Heart left ventricle (tissue), 16 donors: ENCODE data around the gene CPLX1. TPM values are rescaled to one million over a fixed set of nuclear protein-coding genes. Genes with fewer than 3 reads are reported as not detected.
A peak's percentile ranks its signal among the peaks of the same experiment; 100 is the strongest.

ENCODE experiments used
- ATAC-seq, 4 donors: fragments of 200-7000 bp; cut with Tn5 transposase; one replicate each; pipeline ENCODE4 v1.9.1; 2020 to 2022; ENCODE audit warnings: moderate library complexity in 4 of 4, mild to moderate bottlenecking in 3 of 4, moderate number of reproducible peaks in 1 of 4
- DNase-seq, 5 donors: peaks; one replicate each; pipeline ENCODE4 v3.0.0-alpha.2; 2020
- H3K27ac ChIP-seq, 12 donors: fragments of 200-600 bp; sonication (generic) in 4 of 12; one replicate each; pipeline versions ENCODE4 v1.5.0 to v1.8.0; 2016 to 2022; ENCODE audit warnings: mild to moderate bottlenecking in 2 of 12
- H3K27me3 ChIP-seq, 9 donors: fragments of 200-600 bp; sonication (generic) in 2 of 9; one replicate each; pipeline versions ENCODE4 v1.5.1 to v1.8.0; 2016 to 2022; ENCODE audit warnings: mild to moderate bottlenecking in 3 of 9
- H3K36me3 ChIP-seq, 9 donors: fragments of 200-600 bp; sonication (generic) in 2 of 9; one replicate each; pipeline versions ENCODE4 v1.5.0 to v1.8.0; 2018 to 2022; ENCODE audit warnings: mild to moderate bottlenecking in 2 of 9
- H3K4me1 ChIP-seq, 12 donors: fragments of 200-600 bp; sonication (generic) in 4 of 12; one replicate each; pipeline versions ENCODE4 v1.5.0 to v1.8.0; 2016 to 2022; ENCODE audit warnings: mild to moderate bottlenecking in 3 of 12
- H3K4me3 ChIP-seq, 12 donors: fragments of 200-600 bp; sonication (generic) in 4 of 12; one replicate each; pipeline versions ENCODE4 v1.5.0 to v1.8.0; 2017 to 2022; ENCODE audit warnings: mild to moderate bottlenecking in 9 of 12, moderate library complexity in 4 of 12
- H3K9me3 ChIP-seq, 12 donors: fragments of 200-600 bp; sonication (generic) in 4 of 12; one replicate each; pipeline versions ENCODE4 v1.5.0 to v1.8.0; 2016 to 2022; ENCODE audit warnings: mild to moderate bottlenecking in 1 of 12
- CTCF ChIP-seq, 12 donors: fragments of 200-600 bp; sonication (generic) in 4 of 12; IDR thresholded peaks; one replicate each; pipeline versions ENCODE4 v1.5.0 to v1.8.0; 2018 to 2022; ENCODE audit warnings: antibody characterized with exemption in 12 of 12, mild to moderate bottlenecking in 5 of 12
- POLR2A ChIP-seq, 2 donors: fragments of 450-650 bp; IDR thresholded peaks; one replicate each; pipeline ENCODE4 v1.6.1; 2017; ENCODE audit warnings: antibody characterized with exemption in 2 of 2, mild to moderate bottlenecking in 2 of 2, moderate library complexity in 2 of 2
- WGBS, 4 donors: extraction: QIAGEN DNeasy Blood & Tissue Kit in 2 of 4; methylation state at CpG; one replicate each; pipeline versions ENCODE4 v1.1.5 to v1.1.7; 2013 to 2018; 5-methylcytosine and 5-hydroxymethylcytosine counted together
- intact Hi-C, 10 donors: fragments of 100-400 bp; cut with DNase I; formaldehyde crosslinking; loops; one replicate each; pipeline versions ENCODE4 v1.11.1 to v1.14.2; 2022
- polyA plus RNA-seq, 2 donors: library from polyadenylated mRNA; stranded (reverse); fragments of 200-250 nt; gene quantifications; one replicate each; pipeline ENCODE4 v1.2.3, GENCODE V29; 2013
- total RNA-seq, 9 donors: library from RNA; depleted of rRNA in 2 of 9; stranded (reverse); fragments of >200 nt in 2 of 9; fragmentation: NEBNext Ultra II Directional in 3 of 9; extraction: Animal tissue kit (Norgen Biotek cat#: 25700) in 3 of 9; gene quantifications; one replicate each; pipeline versions ENCODE4 v1.1.0 to v1.2.4, GENCODE V29; 2016 to 2023
- donor health status: ischemic (EF 13 %, LVEDD 7.1; RV severe dilation, severe dysfunction).
- donor health status: healthy with polysubstance abuse.
- donor health status: DM: no; HTN: yes; CAD: no.
- donor health status: DM: no; HTN: no; CAD: no.
- donor health status: ischemic (EF 25% LVEDD 6.9; RV normal size, moderate dysfunction).
- donor health status: ischemic (EF 25% LVEDD 5.7; RV mildly dilated, moderate dysfunction).
- donor health status: healthy.
- donor health status: DM: yes; HTN: yes; CAD: no.
- donor health status: ischemic (EF 35%, LVEDD 5.7; RV mildly dilated, moderate dysfunction).
- donor health status: nonischemic (EF 11% LVEDD 7.7; RV severe dilation, severe dysfunction).
- donor health status: DM: yes; HTN: yes; CAD: no.
- donor health status: PGD.
- donor health status: ischemic (EF 29% LVEDD 5.4; RV normal size, mild dysfunction).
- donor health status: nonischemic (EF 23%, LVEDD 6.1; RV moderate dilation, normal function).

The CPLX1 gene
- total and polyA plus RNA-seq, 11 donors: 0.75 to 7.0 (median 3.3) TPM

GRCh38 chr4:851701-852430, 25.9 kb upstream of the CPLX1 start:
- no peaks in the 10 kb centered on the region for H3K27me3 ChIP-seq
- no peaks in the 10 kb centered on the region for H3K9me3 ChIP-seq
- TF ChIP-seq POLR2A (IDR thresholded peaks at IDR 0.05): no peak
- TF ChIP-seq CTCF (IDR thresholded peaks at IDR 0.05): no peak
- H3K4me3 ChIP-seq: no peak overlapping the region
- intact Hi-C loops: no loop called here
- no peaks in the 10 kb centered on the region for H3K4me1 ChIP-seq
- H3K36me3 ChIP-seq: peaks cover 0 to 69% (median 39%) of the 10 kb centered on the region in 9 donors
- WGBS, 4 donors: 88 to 96% (median 93%) methylated on average over 21 to 33 of the region's 33 CpGs
- no peak overlapping the region for H3K27ac ChIP-seq
- ATAC-seq (no peak), DNase-seq (peak in 2 of 5 donors; percentile 12 to 32)

DNA sequence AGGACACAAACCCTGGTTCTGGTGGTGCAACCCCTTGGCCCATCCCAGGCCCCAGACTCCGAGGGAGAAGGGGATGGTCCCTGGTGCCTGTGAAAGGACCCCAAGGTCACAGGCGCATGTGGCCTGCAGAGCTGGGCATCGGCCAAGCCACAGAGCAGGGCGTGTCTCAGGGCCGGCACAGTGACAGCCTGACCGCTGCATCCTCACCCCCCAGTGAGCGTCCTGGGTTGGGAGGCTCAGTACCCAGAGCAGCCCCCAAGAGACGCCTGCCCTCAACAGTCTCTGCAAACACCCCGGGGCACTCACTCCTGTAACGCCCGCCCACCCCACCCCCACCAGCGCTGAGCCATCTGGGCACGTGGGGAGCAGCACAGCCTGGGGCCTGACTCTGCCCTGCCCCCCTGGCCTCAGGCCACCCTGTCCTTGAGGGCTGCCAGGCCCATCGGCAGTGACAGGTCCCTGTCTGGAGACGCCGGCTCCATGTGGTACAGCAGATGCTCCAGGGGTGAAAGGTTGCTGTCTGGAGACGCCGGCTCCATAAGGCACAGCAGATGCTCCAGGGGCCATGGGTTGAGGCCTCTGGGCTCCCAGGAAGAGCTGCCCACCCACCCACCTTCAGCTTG, 24.5 kb upstream of the CPLX1 start:
- H3K4me1 ChIP-seq: no peaks in the 10 kb centered on the region
- H3K4me3 ChIP-seq: no peak overlapping the region
- DNase-seq (peak in 2 of 5 donors; percentile 20 to 45), ATAC-seq (peak in 1 of 4 donors; percentile 23)
- H3K27ac ChIP-seq: no peak overlapping the region
- no peaks in the 10 kb centered on the region for H3K27me3 ChIP-seq
- H3K36me3 ChIP-seq: peaks cover 0 to 62% (median 34%) of the 10 kb centered on the region in 9 donors
- WGBS, 4 donors: 86 to 89% (median 89%) methylated on average over 10 to 18 of the region's 18 CpGs
- no peak for TF ChIP-seq POLR2A (IDR thresholded peaks at IDR 0.05)
- TF ChIP-seq CTCF (IDR thresholded peaks at IDR 0.05): no peak
- intact Hi-C loops: no loop called here
- H3K9me3 ChIP-seq: no peaks in the 10 kb centered on the region

GRCh38 chr4:849478-850175, 23.7 kb upstream of the CPLX1 start:
- TF ChIP-seq CTCF (IDR thresholded peaks at IDR 0.05): no peak
- TF ChIP-seq POLR2A (IDR thresholded peaks at IDR 0.05): no peak
- ATAC-seq (no peak), DNase-seq (peak in 1 of 5 donors; percentile 17)
- intact Hi-C loops: no loop called here
- no peaks in the 10 kb centered on the region for H3K27me3 ChIP-seq
- peaks cover 0 to 55% (median 28%) of the 10 kb centered on the region in 9 donors for H3K36me3 ChIP-seq
- no peaks in the 10 kb centered on the region for H3K4me1 ChIP-seq
- no peak overlapping the region for H3K27ac ChIP-seq
- WGBS, 4 donors: 95 to 97% (median 96%) methylated on average over 35 to 50 of the region's 50 CpGs
- H3K9me3 ChIP-seq: no peaks in the 10 kb centered on the region
- no peak overlapping the region for H3K4me3 ChIP-seq
